GM19455 (cell line): Measurements from ENCODE around the gene E2F4.

ENCODE experiments used
- ATAC-seq: cut with Tn5 transposase; IDR thresholded peaks from one replicate; pipeline ENCODE4 v1.9.1; 2021; ENCODE audit not compliant: unreplicated experiment

E2F4 gene

GRCh38 chr16:67247192-67248072 is 55.5 kb downstream of the E2F4 start, which contains the start of gene FHOD1:
Gene FHOD1 (minus strand): TSS chr16:67247481. CDS start chr16:67247410, 71 bp downstream.
- ATAC-seq = peak; percentile 45

GRCh38 chr16:67248073-67248400 is 56.1 kb downstream of the E2F4 start:
- ATAC-seq = no peak
